Measurements from ENCODE around the gene PAM.

- TF ChIP-seq SP1 (IDR thresholded peaks at IDR 0.05; ENCODE audit: low read depth, low read length) = no peak
- no peak for TF ChIP-seq EZH2 (IDR thresholded peaks at IDR 0.05; ENCODE audit: low read depth, low read length, severe bottlenecking)
- no peak for TF ChIP-seq ZNF274 (IDR thresholded peaks at IDR 0.05; ENCODE audit: borderline replicate concordance, extremely low read depth, low read length)
- TF ChIP-seq FOSL1 (IDR thresholded peaks at IDR 0.05; ENCODE audit: insufficient read depth, low read depth, low read length) = no peak
- TF ChIP-seq SP4 (IDR thresholded peaks at IDR 0.05; ENCODE audit: low read length) = no peak
- TF ChIP-seq CTCF (IDR thresholded peaks at IDR 0.05; ENCODE audit: control extremely low read depth in 1 of 3, insufficient read depth in 1 of 3, low read depth in 1 of 3, low read length in 3 of 3) = no peak
- TF ChIP-seq KDM1A (IDR thresholded peaks at IDR 0.05; ENCODE audit: borderline replicate concordance, low read length) = no peak
- no peak for TF ChIP-seq TEAD4 (IDR thresholded peaks at IDR 0.05; ENCODE audit: low read depth, low read length)
- no peak for TF ChIP-seq KDM5A (IDR thresholded peaks at IDR 0.05; ENCODE audit: low read length)
- no peak for TF ChIP-seq POLR2A (IDR thresholded peaks at IDR 0.05; ENCODE audit: control extremely low read depth in 1 of 2, low read depth in 2 of 2, low read length in 2 of 2)
- TF ChIP-seq CHD1 (IDR thresholded peaks at IDR 0.05; ENCODE audit: low read depth, low read length) = no peak
Measured at GRCh38 chr5:102766295-102767090, 11.4 kb downstream of the PAM start.

Measured in H1 (cell line).